Gastroesophageal sphincter (tissue), 3 donors: ENCODE measurements around the gene TXNIP.

Experiments used
- CTCF ChIP-seq, 4 experiments: fragments of 200-600 bp in 2 of 4; fragments of 450-650 bp in 2 of 4; sonication (generic) in 1 of 4; IDR thresholded peaks; one replicate each; pipeline ENCODE4 v1.5.1; 2017 to 2019; ENCODE audit warnings: antibody characterized with exemption in 4 of 4, mild to moderate bottlenecking in 2 of 4, moderate library complexity in 2 of 4
- EP300 ChIP-seq: sonication (generic); formaldehyde crosslinking; IDR thresholded peaks from one replicate; pipeline ENCODE4 v1.6.1; 2017; ENCODE audit warnings: antibody characterized with exemption, mild to moderate bottlenecking
- POLR2A ChIP-seq, 2 donors: fragments of 450-650 bp; IDR thresholded peaks; one replicate each; pipeline ENCODE4 v1.6.1; 2017; ENCODE audit warnings: antibody characterized with exemption in 2 of 2, mild to moderate bottlenecking in 2 of 2, moderate library complexity in 1 of 2
- POLR2AphosphoS5 ChIP-seq: sonication (generic); formaldehyde crosslinking; IDR thresholded peaks from one replicate; pipeline ENCODE4 v1.6.1; 2017; ENCODE audit warnings: antibody characterized with exemption

- no peak for TF ChIP-seq CTCF (IDR thresholded peaks at IDR 0.05)
- TF ChIP-seq POLR2AphosphoS5: no peak
- no peak for TF ChIP-seq POLR2A (IDR thresholded peaks at IDR 0.05)
- no peak for TF ChIP-seq EP300
Observed at GRCh38 chr1:145972580-145972979, 23.8 kb downstream of the TXNIP start.
